K562 (cell line): ENCODE data around the gene SEC24B. TPM values are rescaled to one million over a fixed set of nuclear protein-coding genes. Genes with fewer than 3 reads are reported as not detected.

Source experiments
- ATAC-seq: fragments of 200-7000 bp; cut with Tn5 transposase; 3 replicates; pipeline ENCODE4 v1.9.1; 2020; ENCODE audit warnings: moderate library complexity
- BruUV-seq: library from RNA; stranded (reverse); fragments of 400-500 nt; replicated peaks from 2 replicates; lab custom pipeline; 2021; lab: Mats Ljungman, UMichigan
- CTCF ChIA-PET: fragments of 300-600 bp; formaldehyde crosslinking; extraction: SDS; loops from one replicate; lab custom pipeline; 2021; ENCODE audit warnings: low intra/inter-chr PET ratio; lab: Yijun Ruan, JAX
- POLR2A ChIA-PET: fragments of 300-600, 350-650 bp; sonication (Branson Sonifier 250); formaldehyde crosslinking; extraction: SDS; loops from one replicate; lab custom pipeline; 2021; ENCODE audit warnings: antibody characterized with exemption, inconsistent platforms; lab: Yijun Ruan, JAX
- DNase-seq, 4 experiments: peaks; one replicate each; pipeline versions ENCODE4 v3.0.0 to v3.0.0-alpha.2; 2011 to 2018; ENCODE audit warnings: low spot score in 3 of 4, mixed read lengths in 3 of 4; ENCODE audit errors: extremely low read depth in 1 of 4
- FAIRE-seq: peaks from 2 replicates; lab custom pipeline; 2011; peaks lifted over from hg19 to GRCh38; lab: Jason Lieb, UNC
- H2AFZ ChIP-seq: 2 replicates; pipeline ENCODE4 v1.6.0; 2011; ENCODE audit warnings: low read depth, low read length, control low read depth, inconsistent platforms
- H3K27ac ChIP-seq: fragments of 200-600 bp; 3 replicates; pipeline ENCODE4 v1.8.0; 2011; ENCODE audit warnings: low read depth, mild to moderate bottlenecking, control low read depth, inconsistent platforms, low read length, moderate library complexity, mixed read lengths; ENCODE audit errors: extremely low read depth
- H3K27me3 ChIP-seq, 2 experiments: fragments of 300-600 bp in 1 of 2; 2 replicates in 1 of 2; 3 replicates in 1 of 2; pipeline versions ENCODE4 v1.6.0 to v1.8.0; 2011; ENCODE audit warnings: inconsistent platforms in 2 of 2, low read length in 2 of 2, mild to moderate bottlenecking in 1 of 2, mixed read lengths in 1 of 2, moderate library complexity in 1 of 2; ENCODE audit not compliant: control insufficient read depth in 2 of 2, insufficient read depth in 2 of 2
- H3K36me3 ChIP-seq: fragments of 300-600 bp; 3 replicates; pipeline ENCODE4 v1.8.0; 2011; ENCODE audit warnings: mild to moderate bottlenecking, low read length, inconsistent platforms; ENCODE audit not compliant: control insufficient read depth, insufficient read depth
- H3K4me1 ChIP-seq, 2 experiments: fragments of 200-600 bp in 1 of 2; replicated peaks in 1 of 2; 2 replicates in 1 of 2; 3 replicates in 1 of 2; pipeline versions ENCODE4 v1.5.1 to v1.8.0; 2011; ENCODE audit warnings: inconsistent platforms in 2 of 2, low read length in 2 of 2, mild to moderate bottlenecking in 1 of 2, mixed read lengths in 1 of 2, moderate library complexity in 1 of 2; ENCODE audit not compliant: control insufficient read depth in 2 of 2, insufficient read depth in 2 of 2
- H3K4me2 ChIP-seq: 2 replicates; pipeline ENCODE4 v1.6.1; 2011; ENCODE audit warnings: low read length, control low read depth, inconsistent platforms, mixed read lengths; ENCODE audit not compliant: insufficient read depth
- H3K4me3 ChIP-seq: fragments of 200-600 bp; sonication (generic), shearing (Covaris generic); 2 replicates; pipeline ENCODE4 v1.5.1; 2016; ENCODE audit warnings: control low read depth, inconsistent platforms
- H3K79me2 ChIP-seq: fragments of 200-600 bp; 3 replicates; pipeline ENCODE4 v1.8.0; 2011; ENCODE audit warnings: low read length, inconsistent platforms; ENCODE audit not compliant: control insufficient read depth, insufficient read depth
- H3K9ac ChIP-seq, 2 experiments: 2 replicates each; pipeline versions ENCODE4 v1.6.0 to v1.6.1; 2011; ENCODE audit warnings: low read depth in 2 of 2, low read length in 2 of 2, control low read depth in 1 of 2, inconsistent platforms in 1 of 2, mild to moderate bottlenecking in 1 of 2, mixed read lengths in 1 of 2; ENCODE audit not compliant: insufficient read depth in 1 of 2
- H3K9me1 ChIP-seq: one replicate; pipeline ENCODE4 v1.6.0; 2011; ENCODE audit warnings: inconsistent platforms, mild to moderate bottlenecking, low read length, moderate library complexity; ENCODE audit not compliant: control insufficient read depth, insufficient read depth
- H3K9me3 ChIP-seq: replicated peaks from 2 replicates; pipeline ENCODE4 v1.5.1; 2011; ENCODE audit warnings: low read depth, low read length, inconsistent platforms; ENCODE audit not compliant: control insufficient read depth, insufficient read depth
- H4K20me1 ChIP-seq: replicated peaks from 2 replicates; pipeline ENCODE4 v1.6.1; 2011; ENCODE audit warnings: low read length, inconsistent platforms, mixed read lengths; ENCODE audit not compliant: control insufficient read depth, insufficient read depth
- CEBPG ChIP-seq, 3 experiments: fragments of 200-800 bp in 1 of 3; sonication (Bioruptor generic) in 1 of 3; sonication (generic) in 1 of 3; formaldehyde crosslinking in 1 of 3; IDR thresholded peaks in 2 of 3; conservative IDR thresholded peaks in 1 of 3; 2 replicates each; pipeline versions ENCODE4 v1.6.1 to v1.8.0; 2016 to 2022; ENCODE audit warnings: missing compliant biosample characterization in 2 of 3, missing genetic modification characterization in 2 of 3, mild to moderate bottlenecking in 1 of 3, missing genetic modification reagents in 1 of 3
- HIVEP1 ChIP-seq: fragments of 250-450 bp; sonication (Bioruptor Pico); IDR thresholded peaks from 2 replicates; pipeline ENCODE4 v1.4.0; 2020; ENCODE audit warnings: mild to moderate bottlenecking
- KAT2B ChIP-seq: IDR thresholded peaks from one replicate; pipeline ENCODE4 v1.6.1; 2012; ENCODE audit warnings: low read depth, mild to moderate bottlenecking, control low read depth, inconsistent platforms, low read length, moderate library complexity
- KDM2B ChIP-seq: fragments of 250-450 bp; sonication (Bioruptor Pico); IDR thresholded peaks from 2 replicates; pipeline ENCODE4 v1.8.0; 2021; ENCODE audit warnings: mild to moderate bottlenecking, moderate library complexity
- OTX1 ChIP-seq: fragments of 450-650 bp; formaldehyde crosslinking; IDR thresholded peaks from 2 replicates; pipeline ENCODE4 v1.4.0; 2022; ENCODE audit warnings: mild to moderate bottlenecking
- POLR2A ChIP-seq: fragments of 450-650 bp; conservative IDR thresholded peaks from 2 replicates; pipeline ENCODE4 v1.6.1; 2016
- POU5F1 ChIP-seq: fragments of 150-350 bp; IDR thresholded peaks from 2 replicates; pipeline ENCODE4 v1.6.1; 2014; ENCODE audit warnings: borderline replicate concordance, low read length, low read depth, mild to moderate bottlenecking; ENCODE audit not compliant: partially characterized antibody
- PRMT5 ChIP-seq: sonication (generic); formaldehyde crosslinking; IDR thresholded peaks from 2 replicates; pipeline ENCODE4 v1.5.0; 2020; ENCODE audit warnings: missing genetic modification reagents
- RBM14 ChIP-seq: fragments of 200-400 bp; formaldehyde crosslinking; IDR thresholded peaks from 2 replicates; pipeline ENCODE4 v1.6.1; 2018; ENCODE audit warnings: low read depth, mild to moderate bottlenecking, low read length, moderate library complexity, borderline replicate concordance; ENCODE audit not compliant: insufficient read depth
- ZBTB43 ChIP-seq: sonication (generic); formaldehyde crosslinking; IDR thresholded peaks from 2 replicates; pipeline ENCODE4 v1.8.0; 2023; ENCODE audit warnings: mild to moderate bottlenecking, missing genetic modification reagents
- WGBS: fragments of 100-300 bp; shearing (Covaris generic); methylation state at CpG from one replicate; pipeline ENCODE4 v1.1.6; 2016; ENCODE audit warnings: low coverage, mixed read lengths; ENCODE audit not compliant: insufficient coverage; ENCODE audit errors: missing lambda C conversion rate; 5-methylcytosine and 5-hydroxymethylcytosine counted together
- in situ Hi-C: fragments of 300-500 bp; cut with MboI; formaldehyde crosslinking; loops from 4 replicates; pipeline ENCODE4 v1.15.0; 2018; ENCODE audit warnings: inconsistent platforms, mixed read lengths
- intact Hi-C: fragments of 100-400 bp; cut with micrococcal nuclease; formaldehyde crosslinking; loops from 2 replicates; pipeline ENCODE4 v1.14.2; 2022
- polyA plus RNA-seq, 8 experiments: library from polyadenylated mRNA; depleted of rRNA in 4 of 8; stranded (reverse) in 5 of 8; unstranded in 3 of 8; fragments of >200 nt; fragmentation: Nextera tagmentation in 2 of 8; fragmentation: Illumina TruSeq in 1 of 8; extraction: Ambion mirVana in 2 of 8; extraction: Trizol in 1 of 8; gene quantifications; 2 replicates each; pipeline versions ENCODE4 v1.2.1 to v1.2.3, GENCODE V29; 2011 to 2014; ENCODE audit warnings: inconsistent platforms in 1 of 8, missing spikeins in 1 of 8
- total RNA-seq, 7 experiments: library from RNA; depleted of rRNA in 6 of 7; stranded (reverse); fragments of >200 nt in 6 of 7; fragmentation: Illumina TruSeq in 2 of 7; extraction: Trizol in 2 of 7; gene quantifications; 2 replicates each; pipeline versions ENCODE4 v1.2.1 to v1.2.3, GENCODE V29; 2011 to 2021; ENCODE audit warnings: low replicate concordance in 1 of 7
- TF ChIP-seq, protein P1 (sequence below): sonication (generic); formaldehyde crosslinking; IDR thresholded peaks from 2 replicates; pipeline ENCODE4 v1.8.0; 2022; ENCODE audit warnings: missing genetic modification reagents, mild to moderate bottlenecking, borderline replicate concordance

SEC24B gene
- total and polyA plus RNA-seq, 9 of the 15 experiments (the other 6 are each of a cell fraction or from before 2014, with no cell fraction given) = 6.3 to 46.4 (median 17.1) TPM

GRCh38 chr4:109545401-109545800 is 111.8 kb downstream of the SEC24B start:
- Histone ChIP-seq H4K20me1 (no peaks in the 10 kb centered on the region), H3K27me3 (no peaks in the 10 kb centered on the region), H3K4me2 (no peak overlapping the region), H3K79me2 (no peaks in the 10 kb centered on the region), H2AFZ (no peak overlapping the region), H3K27ac (no peak overlapping the region), H3K9me3 (no peaks in the 10 kb centered on the region), H3K36me3 (peaks cover 9% of the 10 kb centered on the region; the same call in 1 of the 3 replicates), H3K4me3 (no peak overlapping the region), H3K9me1 (no peaks in the 10 kb centered on the region), H3K4me1 (no peaks in the 10 kb centered on the region), H3K9ac (no peak overlapping the region)
- 79% methylated on average over 1 of the region's 1 CpG for WGBS
- ATAC-seq (no peak), FAIRE-seq (no peak), DNase-seq (no peak)
- in situ Hi-C loops = no loop called here
- ChIA-PET POLR2A (no interaction called here), CTCF (no interaction called here)
- no peak for TF ChIP-seq ZBTB43 (CRISPR knock-in tag)
- TF ChIP-seq POU5F1 = no peak
- TF ChIP-seq PRMT5 (CRISPR knock-in tag) = no peak
- TF ChIP-seq POLR2A = no peak
- no peak for TF ChIP-seq RBM14
- TF ChIP-seq, protein P1, sequence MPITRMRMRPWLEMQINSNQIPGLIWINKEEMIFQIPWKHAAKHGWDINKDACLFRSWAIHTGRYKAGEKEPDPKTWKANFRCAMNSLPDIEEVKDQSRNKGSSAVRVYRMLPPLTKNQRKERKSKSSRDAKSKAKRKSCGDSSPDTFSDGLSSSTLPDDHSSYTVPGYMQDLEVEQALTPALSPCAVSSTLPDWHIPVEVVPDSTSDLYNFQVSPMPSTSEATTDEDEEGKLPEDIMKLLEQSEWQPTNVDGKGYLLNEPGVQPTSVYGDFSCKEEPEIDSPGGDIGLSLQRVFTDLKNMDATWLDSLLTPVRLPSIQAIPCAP (CRISPR knock-in tag) = no peak
- no peak for TF ChIP-seq CEBPG (CRISPR knock-in tag; IDR thresholded peaks at IDR 0.05)
- no peak for TF ChIP-seq CEBPG (tag; conservative IDR thresholded peaks at IDR 0.05 in 1 of 2, IDR thresholded peaks at IDR 0.05 in 1 of 2)
- TF ChIP-seq KDM2B (CRISPR knock-in tag) = no peak
- TF ChIP-seq HIVEP1 (CRISPR knock-in tag) = no peak
- no peak for TF ChIP-seq KAT2B
- TF ChIP-seq OTX1 = no peak
- no TSS peak for BruUV-seq
- intact Hi-C loops = no loop called here
